Mesodermal cell (in vitro differentiated cells): Measurements from ENCODE around the gene CELF2.

ENCODE experiments used
- H3K27ac ChIP-seq: 2 replicates; pipeline ENCODE4 v1.7.0; 2013; ENCODE audit warnings: mild to moderate bottlenecking, low read depth, low read length, moderate library complexity; ENCODE audit not compliant: severe bottlenecking
- H3K36me3 ChIP-seq: 2 replicates; pipeline ENCODE4 v1.7.1; 2013; ENCODE audit warnings: mild to moderate bottlenecking, low read length, moderate library complexity; ENCODE audit not compliant: control insufficient read depth, insufficient read depth
- H3K4me1 ChIP-seq: one replicate; pipeline ENCODE4 v1.7.1; 2013; ENCODE audit warnings: mild to moderate bottlenecking, low read length; ENCODE audit not compliant: insufficient read depth, control insufficient read depth, poor library complexity, severe bottlenecking
- H3K4me3 ChIP-seq: 2 replicates; pipeline ENCODE4 v1.7.0; 2013; ENCODE audit warnings: low read length, control low read depth, mild to moderate bottlenecking; ENCODE audit not compliant: insufficient read depth, poor library complexity, severe bottlenecking; ENCODE audit errors: extremely low read depth
- H3K9me3 ChIP-seq: 2 replicates; pipeline ENCODE4 v1.7.1; 2013; ENCODE audit warnings: mild to moderate bottlenecking, low read length, moderate library complexity; ENCODE audit not compliant: control insufficient read depth
- WGBS, 2 experiments: methylation state at CpG; one replicate each; pipeline ENCODE4 v1.1.5; 2013; ENCODE audit warnings: missing lambda C conversion rate in 2 of 2; ENCODE audit not compliant: insufficient coverage in 2 of 2; 5-methylcytosine and 5-hydroxymethylcytosine counted together

Gene CELF2

GRCh38 chr10:11274452-11274851, 256.8 kb downstream of the CELF2 start:
- Histone ChIP-seq H3K9me3 (no peaks in the 10 kb centered on the region), H3K4me1 (peaks cover 7% of the 10 kb centered on the region), H3K36me3 (peaks cover 26% of the 10 kb centered on the region), H3K27ac (no peak overlapping the region), H3K4me3 (no peak overlapping the region)
- 87 to 98% methylated on average over 4 to 5 of the region's 5 CpGs for WGBS, 2 experiments

DNA sequence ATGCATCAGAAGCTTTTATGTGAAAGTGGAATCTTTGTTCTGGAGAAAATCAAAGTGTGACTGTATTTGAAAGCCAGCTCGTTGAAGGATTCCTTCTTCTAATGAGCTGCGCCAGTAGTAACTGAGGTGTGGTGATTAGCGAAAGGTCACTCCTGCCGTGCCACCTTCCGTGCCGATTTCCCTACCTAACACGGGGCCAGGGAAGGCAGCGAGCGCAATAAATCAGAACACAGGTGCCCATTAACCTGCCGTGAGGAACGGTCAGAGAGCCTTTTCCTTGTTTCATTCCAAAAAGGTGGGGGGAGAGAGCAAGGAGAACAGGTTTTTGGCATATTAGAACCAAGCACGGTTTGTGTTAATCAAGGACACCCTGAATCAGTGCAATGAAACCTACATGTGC, 258.0 kb downstream of the CELF2 start:
- WGBS, 2 experiments: 93% methylated on average over 12 of the region's 12 CpGs
- Histone ChIP-seq H3K27ac (no peak overlapping the region), H3K4me3 (no peak overlapping the region), H3K36me3 (peaks cover 28% of the 10 kb centered on the region), H3K4me1 (no peaks in the 10 kb centered on the region), H3K9me3 (no peaks in the 10 kb centered on the region)

- WGBS, 2 experiments: 88 to 93% methylated on average over 8 to 10 of the region's 10 CpGs
- Histone ChIP-seq H3K27ac (no peak overlapping the region), H3K36me3 (peaks cover 31% of the 10 kb centered on the region), H3K9me3 (no peaks in the 10 kb centered on the region), H3K4me3 (no peak overlapping the region), H3K4me1 (no peaks in the 10 kb centered on the region)
Observed at GRCh38 chr10:11276449-11276990, 258.8 kb downstream of the CELF2 start.

GRCh38 chr10:11279314-11279713, 261.6 kb downstream of the CELF2 start:
- peaks cover 15% of the 10 kb centered on the region for H3K36me3 ChIP-seq
- no peaks in the 10 kb centered on the region for H3K4me1 ChIP-seq
- 89 to 92% methylated on average over 6 to 7 of the region's 7 CpGs for WGBS, 2 experiments
- H3K4me3 ChIP-seq: no peak overlapping the region
- no peaks in the 10 kb centered on the region for H3K9me3 ChIP-seq
- H3K27ac ChIP-seq: no peak overlapping the region

- Histone ChIP-seq H3K36me3 (peaks cover 8% of the 10 kb centered on the region), H3K4me3 (no peak overlapping the region), H3K4me1 (no peaks in the 10 kb centered on the region), H3K9me3 (no peaks in the 10 kb centered on the region), H3K27ac (no peak overlapping the region)
- WGBS, 2 experiments: 97 to 99% methylated on average over 20 to 23 of the region's 25 CpGs
Observed at GRCh38 chr10:11280187-11280932, 262.7 kb downstream of the CELF2 start.

DNA sequence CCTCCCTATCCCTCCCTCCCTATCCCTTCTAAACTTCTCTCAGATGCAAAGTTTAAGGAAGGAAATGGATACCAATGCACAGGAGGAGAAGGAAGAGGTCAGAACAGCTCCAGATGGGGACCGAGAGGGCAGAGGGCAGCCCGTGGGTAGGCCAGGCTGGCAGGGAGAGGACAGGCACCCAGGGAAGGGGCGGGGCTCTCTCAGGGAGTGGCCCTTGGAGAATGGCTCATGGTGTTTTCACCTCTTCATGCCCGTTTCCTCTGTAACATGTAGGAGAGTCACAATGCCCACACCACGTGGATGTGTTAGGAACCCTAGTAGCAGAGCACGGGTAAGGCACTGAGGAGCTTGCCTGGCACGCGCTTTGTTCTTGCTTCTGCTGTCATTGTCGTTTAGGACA, 264.5 kb downstream of the CELF2 start:
- peaks cover 8% of the 10 kb centered on the region for H3K36me3 ChIP-seq
- H3K27ac ChIP-seq: no peak overlapping the region
- no peaks in the 10 kb centered on the region for H3K9me3 ChIP-seq
- no peaks in the 10 kb centered on the region for H3K4me1 ChIP-seq
- 86 to 97% methylated on average over 7 to 9 of the region's 9 CpGs for whole genome bisulfite sequencing, 2 experiments
- no peak overlapping the region for H3K4me3 ChIP-seq

- H3K36me3 ChIP-seq: peaks cover 8% of the 10 kb centered on the region
- H3K4me3 ChIP-seq: no peak overlapping the region
- no peaks in the 10 kb centered on the region for H3K4me1 ChIP-seq
- no peaks in the 10 kb centered on the region for H3K9me3 ChIP-seq
- H3K27ac ChIP-seq: no peak overlapping the region
- 94 to 98% methylated on average over 7 of the region's 8 CpGs for WGBS, 2 experiments
Observed at GRCh38 chr10:11282661-11283060, 265.0 kb downstream of the CELF2 start.

DNA sequence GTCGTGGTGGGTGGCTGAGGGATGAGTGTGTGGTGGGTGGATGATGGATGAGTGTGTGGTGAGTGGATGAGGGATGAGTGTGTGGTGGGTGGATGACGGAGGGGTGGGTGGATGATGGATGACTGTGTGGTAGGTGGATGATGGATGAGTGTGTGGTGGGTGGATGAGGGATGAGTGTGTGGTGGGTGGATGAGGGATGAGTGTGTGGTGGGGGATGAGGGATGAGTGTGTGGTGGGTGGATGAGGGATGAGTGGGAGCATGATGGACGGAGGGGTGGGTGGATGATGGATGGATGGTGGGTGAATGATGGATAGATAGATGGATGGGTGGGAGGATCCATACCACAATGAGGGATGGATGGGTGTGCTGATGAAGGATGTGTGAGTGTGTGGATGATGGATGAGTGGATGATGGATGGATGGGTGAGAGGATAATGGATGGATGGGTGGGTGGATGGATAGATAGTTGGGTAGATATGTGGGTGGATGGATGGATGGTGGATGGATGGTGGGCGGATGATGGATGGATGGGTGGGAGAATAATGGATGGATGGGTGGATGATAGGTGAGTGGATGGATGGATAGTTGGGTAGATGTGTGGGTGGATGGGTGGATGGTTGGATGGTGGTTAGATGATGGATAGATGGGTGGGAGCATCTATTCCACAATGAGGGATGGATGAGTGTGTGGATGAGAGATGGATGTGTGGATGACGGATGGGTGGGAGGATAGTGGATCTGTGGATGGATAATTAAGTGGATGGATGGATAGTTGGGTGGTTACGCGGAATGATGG, 266.8 kb downstream of the CELF2 start:
- WGBS, 2 experiments: 96 to 97% methylated on average over 6 of the region's 7 CpGs
- Histone ChIP-seq H3K4me3 (no peak overlapping the region), H3K4me1 (no peaks in the 10 kb centered on the region), H3K27ac (no peak overlapping the region), H3K9me3 (no peaks in the 10 kb centered on the region), H3K36me3 (peaks cover 5% of the 10 kb centered on the region)

- Histone ChIP-seq H3K36me3 (peaks cover 3% of the 10 kb centered on the region), H3K4me3 (no peak overlapping the region), H3K27ac (no peak overlapping the region), H3K4me1 (no peaks in the 10 kb centered on the region), H3K9me3 (no peaks in the 10 kb centered on the region)
- WGBS, 2 experiments: 80% methylated on average over 4 of the region's 4 CpGs
Observed at GRCh38 chr10:11285171-11285570, 267.5 kb downstream of the CELF2 start.

GRCh38 chr10:11286261-11286852, 268.7 kb downstream of the CELF2 start:
- 94 to 100% methylated on average over 5 to 7 of the region's 7 CpGs for WGBS, 2 experiments
- Histone ChIP-seq H3K4me3 (no peak overlapping the region), H3K4me1 (no peaks in the 10 kb centered on the region), H3K36me3 (no peaks in the 10 kb centered on the region), H3K9me3 (no peaks in the 10 kb centered on the region), H3K27ac (no peak overlapping the region)
